ENCODE data around the gene PKIB. TPM values are rescaled to one million over a fixed set of nuclear protein-coding genes. Genes with fewer than 3 reads are reported as not detected.
"Not testable (repeated sequence)": the region's sequence is repeated elsewhere in the genome, so short reads cannot be mapped to it uniquely, and the experiment has no call there.

PKIB gene
- total RNA-seq, 4 donors from 2014 or later: 1.2 to 2.2 TPM; not detected in 2

DNA sequence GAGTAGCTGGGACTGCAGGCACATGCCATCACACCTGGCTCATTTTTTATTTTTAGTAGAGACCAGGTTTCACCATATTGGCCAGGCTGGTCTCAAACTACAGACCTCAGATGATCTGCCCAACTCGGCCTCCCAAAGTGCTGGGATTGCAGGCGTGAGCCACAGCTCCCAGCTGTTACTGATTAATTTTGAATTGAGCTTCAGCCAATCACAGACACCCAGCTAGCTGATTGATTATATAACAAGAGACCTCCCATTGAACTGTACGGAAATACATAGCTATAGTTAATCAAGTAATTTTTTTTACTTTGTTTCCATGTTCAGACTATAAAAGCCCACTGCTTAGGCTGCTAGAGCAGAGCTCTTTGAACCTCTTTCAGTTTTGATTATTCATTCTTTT, 31.6 kb downstream of the PKIB start:
- Histone ChIP-seq H3K27ac (replicated peaks in 1 of 4) (no peak overlapping the region), H3K9me3 (no peaks in the 10 kb centered on the region), H3K36me3 (no peaks in the 10 kb centered on the region), H3K4me1 (no peaks in the 10 kb centered on the region), H3K4me3 (no peak overlapping the region), H3K27me3 (no peaks in the 10 kb centered on the region)
- 30% methylated on average over 3 of the region's 3 CpGs for WGBS
- TF ChIP-seq EP300 (IDR thresholded peaks at IDR 0.05) (no peak), POLR2AphosphoS5 (IDR thresholded peaks at IDR 0.05) (no peak), POLR2A (IDR thresholded peaks at IDR 0.05; ENCODE audit: low read depth) (no peak)
- TF ChIP-seq, protein P1, sequence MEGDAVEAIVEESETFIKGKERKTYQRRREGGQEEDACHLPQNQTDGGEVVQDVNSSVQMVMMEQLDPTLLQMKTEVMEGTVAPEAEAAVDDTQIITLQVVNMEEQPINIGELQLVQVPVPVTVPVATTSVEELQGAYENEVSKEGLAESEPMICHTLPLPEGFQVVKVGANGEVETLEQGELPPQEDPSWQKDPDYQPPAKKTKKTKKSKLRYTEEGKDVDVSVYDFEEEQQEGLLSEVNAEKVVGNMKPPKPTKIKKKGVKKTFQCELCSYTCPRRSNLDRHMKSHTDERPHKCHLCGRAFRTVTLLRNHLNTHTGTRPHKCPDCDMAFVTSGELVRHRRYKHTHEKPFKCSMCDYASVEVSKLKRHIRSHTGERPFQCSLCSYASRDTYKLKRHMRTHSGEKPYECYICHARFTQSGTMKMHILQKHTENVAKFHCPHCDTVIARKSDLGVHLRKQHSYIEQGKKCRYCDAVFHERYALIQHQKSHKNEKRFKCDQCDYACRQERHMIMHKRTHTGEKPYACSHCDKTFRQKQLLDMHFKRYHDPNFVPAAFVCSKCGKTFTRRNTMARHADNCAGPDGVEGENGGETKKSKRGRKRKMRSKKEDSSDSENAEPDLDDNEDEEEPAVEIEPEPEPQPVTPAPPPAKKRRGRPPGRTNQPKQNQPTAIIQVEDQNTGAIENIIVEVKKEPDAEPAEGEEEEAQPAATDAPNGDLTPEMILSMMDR (IDR thresholded peaks at IDR 0.05): no peak
- intact Hi-C loops (cut with DNase I): no loop called here
- DNase-seq (ENCODE audit: extremely low spot score): no peak

DNA sequence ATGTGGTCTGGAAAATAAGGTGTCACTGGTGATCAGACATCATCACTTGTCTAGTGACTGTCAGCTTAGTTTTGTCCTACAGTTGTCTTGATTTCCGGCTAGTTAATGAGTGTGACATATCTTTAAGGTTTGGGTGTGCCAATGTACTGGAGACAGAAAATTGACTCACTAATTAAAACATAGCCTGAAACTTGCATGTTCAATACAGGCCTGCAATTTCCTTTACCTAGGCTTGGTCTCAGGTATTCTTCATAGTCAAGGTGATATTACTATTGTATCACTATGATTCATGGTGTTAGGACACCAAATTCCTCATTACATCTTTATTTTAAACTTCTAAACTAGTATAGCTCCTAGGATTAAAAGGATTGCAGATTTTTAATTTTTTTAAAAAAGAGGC, 32.4 kb downstream of the PKIB start:
- WGBS: 93% methylated on average over 1 of the region's 1 CpG
- H3K27me3 ChIP-seq; intact Hi-C loops (cut with DNase I): not testable (repeated sequence)

DNA sequence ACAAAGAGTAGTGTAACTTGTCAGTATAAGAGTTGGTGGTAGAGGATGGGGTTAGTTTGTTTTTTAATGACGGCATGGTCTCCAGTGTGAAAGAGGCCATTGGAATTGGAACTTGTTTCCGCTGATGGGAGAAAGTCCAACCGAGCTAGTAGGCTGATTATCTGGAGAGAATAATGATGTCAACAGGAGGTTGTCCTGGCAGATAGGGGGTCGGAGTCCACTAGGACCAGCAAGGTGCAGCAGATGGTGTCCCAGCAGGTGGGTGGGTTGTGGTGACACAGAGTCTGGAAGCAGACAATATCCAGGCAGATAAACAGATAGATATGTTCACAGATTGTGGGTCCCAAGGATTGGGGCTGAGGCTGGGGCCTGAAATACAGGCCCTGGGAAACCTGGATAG, 35.1 kb downstream of the PKIB start:
- no peak for DNase-seq (ENCODE audit: extremely low spot score)
- no peaks in the 10 kb centered on the region for H3K4me1 ChIP-seq
- no peak overlapping the region for H3K27ac ChIP-seq (replicated peaks in 1 of 4)
- 74% methylated on average over 4 of the region's 4 CpGs for WGBS
- H3K27me3 ChIP-seq: no peaks in the 10 kb centered on the region
- TF ChIP-seq EP300 (IDR thresholded peaks at IDR 0.05) (no peak), POLR2AphosphoS5 (IDR thresholded peaks at IDR 0.05) (no peak), POLR2A (IDR thresholded peaks at IDR 0.05; ENCODE audit: low read depth) (no peak)
- TF ChIP-seq, protein P1 (IDR thresholded peaks at IDR 0.05): no peak
- intact Hi-C loops (cut with DNase I): no loop called here
- no peaks in the 10 kb centered on the region for H3K36me3 ChIP-seq
- H3K9me3 ChIP-seq: no peaks in the 10 kb centered on the region
- H3K4me3 ChIP-seq: no peak overlapping the region

More for the DNA sequence above, 32.4 kb downstream of the PKIB start:
- H3K36me3 ChIP-seq; H3K4me3 ChIP-seq; H3K4me1 ChIP-seq; DNase-seq (ENCODE audit: extremely low spot score); H3K9me3 ChIP-seq; H3K27ac ChIP-seq (replicated peaks in 1 of 4): not testable (repeated sequence)

DNA sequence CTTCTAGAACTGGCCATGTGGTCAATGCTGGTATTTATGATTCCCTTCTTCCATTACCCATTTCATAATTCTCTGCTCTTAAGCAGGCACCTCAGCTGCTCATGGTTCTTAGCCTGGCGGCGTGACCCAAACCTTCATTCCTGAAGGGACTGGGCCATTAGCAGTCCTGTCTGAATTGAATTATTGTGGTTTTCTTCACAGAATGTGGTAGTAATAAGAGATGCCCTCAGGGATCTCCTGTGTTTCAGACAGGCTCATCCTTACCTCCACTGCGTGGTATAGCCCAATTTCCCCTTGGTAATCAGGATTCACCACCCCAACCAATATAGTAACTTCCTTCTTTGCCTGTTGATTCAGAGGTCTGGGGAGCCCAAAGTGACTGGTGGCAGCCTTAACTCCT, 37.6 kb downstream of the PKIB start:
- H3K36me3 ChIP-seq: no peaks in the 10 kb centered on the region
- TF ChIP-seq POLR2A (IDR thresholded peaks at IDR 0.05; ENCODE audit: low read depth) (no peak), POLR2AphosphoS5 (IDR thresholded peaks at IDR 0.05) (no peak), EP300 (IDR thresholded peaks at IDR 0.05) (no peak)
- TF ChIP-seq, protein P1 (IDR thresholded peaks at IDR 0.05): no peak
- H3K9me3 ChIP-seq: no peaks in the 10 kb centered on the region
- no peaks in the 10 kb centered on the region for H3K4me1 ChIP-seq
- no peak for DNase-seq (ENCODE audit: extremely low spot score)
- H3K27me3 ChIP-seq: no peaks in the 10 kb centered on the region
- H3K27ac ChIP-seq (replicated peaks in 1 of 4): no peak overlapping the region
- intact Hi-C loops (cut with DNase I): no loop called here
- H3K4me3 ChIP-seq: no peak overlapping the region
- WGBS: 58% methylated on average over 3 of the region's 3 CpGs

DNA sequence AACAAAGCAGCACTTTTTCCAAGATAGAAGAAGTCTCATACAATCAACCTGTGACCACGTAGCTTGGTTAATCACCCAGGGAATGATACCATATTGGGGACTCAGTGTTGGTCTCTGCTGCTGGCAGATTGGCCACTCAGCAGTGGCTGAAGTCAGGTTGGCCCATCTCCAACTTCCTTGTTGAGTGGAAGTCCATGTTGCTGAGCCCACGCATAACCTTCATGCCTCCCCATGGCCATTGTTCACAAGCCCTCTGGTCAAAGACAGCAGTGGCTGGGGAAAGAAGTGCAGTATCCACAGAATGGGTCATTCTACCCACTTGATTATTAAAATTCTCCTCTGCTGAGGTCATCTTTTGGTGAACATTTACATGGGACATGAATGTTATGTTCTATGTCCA, 38.5 kb downstream of the PKIB start:
- peak; percentile 87 for DNase-seq (ENCODE audit: extremely low spot score)
- H3K27me3 ChIP-seq: no peaks in the 10 kb centered on the region
- H3K27ac ChIP-seq (replicated peaks in 1 of 4): no peak overlapping the region
- H3K9me3 ChIP-seq: no peaks in the 10 kb centered on the region
- WGBS: 91% methylated on average over 1 of the region's 2 CpGs
- no peaks in the 10 kb centered on the region for H3K4me1 ChIP-seq
- H3K36me3 ChIP-seq: no peaks in the 10 kb centered on the region
- TF ChIP-seq POLR2AphosphoS5 (IDR thresholded peaks at IDR 0.05) (no peak), POLR2A (IDR thresholded peaks at IDR 0.05; ENCODE audit: low read depth) (no peak), EP300 (IDR thresholded peaks at IDR 0.05) (no peak)
- TF ChIP-seq, protein P1 (IDR thresholded peaks at IDR 0.05): no peak
- H3K4me3 ChIP-seq: no peak overlapping the region
- intact Hi-C loops (cut with DNase I): no loop called here

All from esophagus muscularis mucosa (tissue), 4 donors.